Prostate gland (tissue), 2 donors: ENCODE measurements around the gene INPP4B.

Experiments used
- POLR2A ChIP-seq: fragments of 450-650 bp; IDR thresholded peaks from one replicate; pipeline ENCODE4 v1.6.1; 2016; ENCODE audit warnings: antibody characterized with exemption, mild to moderate bottlenecking
- POLR2AphosphoS5 ChIP-seq: sonication (generic); formaldehyde crosslinking; IDR thresholded peaks from one replicate; pipeline ENCODE4 v1.6.1; 2017; ENCODE audit warnings: antibody characterized with exemption
- TF ChIP-seq, protein P1 (sequence below), 4 experiments: fragments of 200-600 bp in 2 of 4; fragments of 450-650 bp in 2 of 4; sonication (generic) in 2 of 4; IDR thresholded peaks; 1 replicate in 3 of 4; 2 replicates in 1 of 4; pipeline ENCODE4 v1.5.1; 2016 to 2019; ENCODE audit warnings: antibody characterized with exemption in 4 of 4, mild to moderate bottlenecking in 2 of 4, moderate library complexity in 2 of 4

- TF ChIP-seq, protein P1, sequence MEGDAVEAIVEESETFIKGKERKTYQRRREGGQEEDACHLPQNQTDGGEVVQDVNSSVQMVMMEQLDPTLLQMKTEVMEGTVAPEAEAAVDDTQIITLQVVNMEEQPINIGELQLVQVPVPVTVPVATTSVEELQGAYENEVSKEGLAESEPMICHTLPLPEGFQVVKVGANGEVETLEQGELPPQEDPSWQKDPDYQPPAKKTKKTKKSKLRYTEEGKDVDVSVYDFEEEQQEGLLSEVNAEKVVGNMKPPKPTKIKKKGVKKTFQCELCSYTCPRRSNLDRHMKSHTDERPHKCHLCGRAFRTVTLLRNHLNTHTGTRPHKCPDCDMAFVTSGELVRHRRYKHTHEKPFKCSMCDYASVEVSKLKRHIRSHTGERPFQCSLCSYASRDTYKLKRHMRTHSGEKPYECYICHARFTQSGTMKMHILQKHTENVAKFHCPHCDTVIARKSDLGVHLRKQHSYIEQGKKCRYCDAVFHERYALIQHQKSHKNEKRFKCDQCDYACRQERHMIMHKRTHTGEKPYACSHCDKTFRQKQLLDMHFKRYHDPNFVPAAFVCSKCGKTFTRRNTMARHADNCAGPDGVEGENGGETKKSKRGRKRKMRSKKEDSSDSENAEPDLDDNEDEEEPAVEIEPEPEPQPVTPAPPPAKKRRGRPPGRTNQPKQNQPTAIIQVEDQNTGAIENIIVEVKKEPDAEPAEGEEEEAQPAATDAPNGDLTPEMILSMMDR (IDR thresholded peaks at IDR 0.05) = no peak
- TF ChIP-seq POLR2AphosphoS5 = no peak
- TF ChIP-seq POLR2A = no peak
Measured at GRCh38 chr4:142519342-142519741, 326.8 kb downstream of the INPP4B start.
